HG02763 (cell line): ENCODE measurements around the gene DNM3.
"Not testable (repeated sequence)": the region's sequence is repeated elsewhere in the genome, so short reads cannot be mapped to it uniquely, and the experiment has no call there.

Experiments
- ATAC-seq: cut with Tn5 transposase; IDR thresholded peaks from one replicate; pipeline ENCODE4 v1.9.1; 2021; ENCODE audit warnings: mild to moderate bottlenecking, moderate library complexity; ENCODE audit not compliant: unreplicated experiment

DNM3 gene

DNA sequence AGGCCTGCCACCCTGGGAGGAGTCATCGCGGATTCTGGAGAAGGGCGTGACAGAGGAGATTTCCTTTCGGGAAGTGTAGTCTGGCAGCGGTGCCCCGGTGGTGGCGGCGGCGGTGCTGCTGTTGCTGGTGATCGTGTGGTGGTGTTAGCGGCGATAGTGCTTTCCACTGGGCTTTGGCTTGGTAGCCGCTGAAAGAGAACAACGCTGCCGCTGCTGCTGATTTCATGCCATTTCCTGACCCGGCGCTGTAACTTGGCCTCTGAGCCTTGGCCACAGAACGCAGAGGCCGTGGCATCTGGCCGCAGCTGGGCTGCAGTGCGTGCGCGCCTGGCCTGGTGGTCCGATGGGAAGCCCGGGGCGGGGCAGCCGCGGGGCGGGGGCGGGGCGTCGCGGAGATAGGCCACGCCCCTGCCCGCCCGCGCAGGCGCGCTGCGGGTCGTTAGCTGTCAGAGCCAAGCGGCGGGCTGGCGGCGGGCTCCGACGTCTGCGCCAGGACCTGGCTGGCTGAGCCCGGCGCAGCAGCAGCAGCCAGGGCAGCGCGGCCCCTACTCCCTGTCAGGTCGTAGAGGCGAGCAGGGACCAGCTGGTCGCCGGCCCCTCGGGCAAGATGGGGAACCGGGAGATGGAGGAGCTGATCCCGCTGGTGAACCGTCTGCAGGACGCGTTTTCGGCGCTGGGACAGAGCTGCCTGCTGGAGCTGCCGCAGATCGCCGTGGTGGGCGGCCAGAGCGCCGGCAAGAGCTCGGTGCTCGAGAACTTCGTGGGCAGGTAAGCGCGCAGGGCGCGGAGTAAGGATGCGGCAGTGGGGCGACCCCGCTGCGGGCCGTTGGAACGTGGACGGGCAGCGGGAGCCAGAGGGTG, at the start of gene DNM3:
Gene DNM3 (plus strand): TSS at position 449 of the 861 bp plus-strand sequence. CDS start 159 bp downstream, at position 608.
- ATAC-seq, result peak; percentile 81

DNA sequence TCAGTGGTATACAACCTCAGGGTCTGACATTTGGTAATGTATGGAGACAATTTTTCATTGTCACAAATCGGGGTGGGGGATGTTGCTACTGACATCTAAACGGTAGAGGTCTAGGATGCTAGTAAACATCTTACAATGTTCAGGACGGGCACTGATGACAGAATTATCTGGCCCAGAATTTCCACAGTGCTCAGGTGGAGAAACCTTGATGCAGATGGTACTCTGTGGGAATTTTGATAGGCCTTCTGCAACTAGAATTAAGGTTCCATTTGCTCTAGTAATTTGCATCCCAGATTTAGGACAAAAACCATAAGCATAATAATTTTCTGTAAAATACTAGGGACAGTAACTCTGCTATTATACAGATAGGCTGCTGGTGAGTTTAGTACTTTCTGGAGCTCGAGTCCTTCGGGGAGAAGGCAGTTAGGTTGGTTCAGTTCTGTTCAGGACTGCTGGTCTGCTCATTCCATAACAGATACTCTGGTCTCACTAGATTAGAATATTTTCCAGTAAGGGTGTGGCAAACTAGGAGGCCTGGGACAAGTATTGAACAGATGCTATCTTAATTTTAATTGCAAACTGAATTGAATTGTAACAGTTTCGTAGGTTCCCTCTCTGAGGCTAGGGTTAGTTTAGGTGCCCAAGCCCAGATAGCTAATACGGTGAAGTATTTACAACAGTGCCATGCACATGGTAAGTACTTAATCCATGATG, 48.5 kb upstream of the DNM3 start:
- ATAC-seq, result no peak

DNA sequence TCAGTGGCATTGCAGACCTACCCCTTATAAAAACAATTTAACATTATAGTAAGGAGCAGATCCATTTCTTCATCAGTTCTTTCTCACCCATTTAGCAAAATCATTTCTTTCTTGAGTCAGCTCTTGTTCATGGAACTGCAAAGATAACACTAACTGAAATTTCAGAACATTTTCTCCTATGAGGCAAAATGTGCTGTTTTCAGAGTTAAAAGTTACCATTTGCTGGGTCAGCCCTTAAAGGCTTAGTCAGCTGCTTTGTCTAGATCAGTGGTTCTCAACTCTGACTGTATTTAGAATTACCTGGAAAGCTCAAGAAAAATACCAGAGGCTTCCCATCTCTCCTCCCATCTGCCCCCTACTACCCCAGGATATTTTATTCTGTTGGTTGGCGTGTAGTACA, 47.7 kb upstream of the DNM3 start:
- ATAC-seq, result no peak

DNA sequence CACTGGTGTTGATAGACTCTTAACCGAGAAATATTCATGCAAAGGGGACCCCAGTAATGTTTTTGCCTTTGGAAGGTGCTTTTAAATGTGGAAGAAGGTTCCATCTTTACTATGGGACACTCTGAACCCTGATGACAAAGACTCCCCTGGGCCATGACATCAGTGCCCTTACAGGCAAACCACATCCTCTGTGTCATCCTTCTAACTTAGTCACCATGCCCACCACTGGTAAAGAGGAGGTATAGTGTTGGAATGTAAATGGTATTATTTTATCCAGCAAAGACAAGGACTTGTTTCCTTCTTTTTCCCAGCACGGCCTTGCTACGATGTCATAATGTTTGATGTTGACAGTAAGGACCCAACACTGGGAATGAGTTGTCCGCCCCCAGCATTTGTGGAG, 47.2 kb upstream of the DNM3 start:
- no peak for ATAC-seq

DNA sequence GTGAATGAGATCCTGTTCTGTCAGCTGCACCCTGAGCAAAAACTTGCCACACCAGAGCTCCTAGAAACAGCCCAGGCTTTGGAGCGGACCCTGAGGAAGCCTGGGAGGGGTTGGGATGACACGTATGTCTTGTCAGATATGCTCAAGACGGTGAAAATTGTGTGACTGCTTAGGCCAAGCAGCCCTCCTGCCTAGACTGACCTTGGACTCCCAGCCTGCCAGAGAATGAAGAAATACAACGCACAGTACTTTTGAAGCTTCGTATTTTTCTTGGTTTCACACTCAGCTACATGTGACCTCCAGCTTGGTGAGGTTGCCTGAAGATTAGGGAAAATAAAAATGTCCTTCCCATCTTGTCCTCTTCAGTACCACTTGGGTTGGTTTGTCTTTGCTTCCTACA, 44.7 kb upstream of the DNM3 start:
- ATAC-seq, result no peak

DNA sequence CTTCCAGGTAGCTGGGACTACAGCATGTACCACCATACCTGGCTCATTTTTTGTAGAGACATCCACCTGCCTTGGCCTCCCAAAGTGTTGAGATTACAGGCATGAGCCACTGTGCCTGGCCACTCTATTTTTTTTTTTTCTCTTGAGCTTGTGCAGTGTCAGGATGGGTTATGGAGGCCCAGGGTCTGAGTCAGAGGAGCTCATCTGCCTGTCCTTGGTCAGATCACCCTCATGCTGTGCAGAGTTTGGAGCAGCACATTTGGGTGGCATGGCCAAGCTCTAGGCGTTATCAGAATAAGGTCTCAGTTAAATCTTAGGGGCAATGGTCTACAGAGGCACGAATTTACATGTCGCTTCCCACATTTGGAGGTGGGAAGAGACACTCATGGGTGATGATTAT, 43.0 kb upstream of the DNM3 start:
- no peak for ATAC-seq

DNA sequence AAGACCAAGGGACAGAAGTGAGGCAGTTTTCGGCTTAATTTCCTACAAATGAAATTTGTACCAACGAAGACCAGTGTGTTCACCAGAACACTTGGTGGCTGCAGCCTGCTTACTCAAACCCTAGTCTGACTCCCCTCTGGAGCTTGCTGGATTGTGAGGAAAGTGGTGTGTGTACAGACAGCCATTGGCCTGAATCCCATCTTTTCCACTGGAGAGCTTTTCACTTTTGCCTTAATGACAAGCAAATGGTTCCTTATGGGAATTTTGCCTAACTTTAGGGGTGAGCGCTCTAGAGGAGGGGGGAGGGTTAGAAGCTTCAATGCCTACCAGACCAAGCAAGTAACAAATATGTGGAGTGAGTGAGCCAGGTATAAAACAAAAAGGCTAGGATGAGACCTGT, 42.5 kb upstream of the DNM3 start:
- ATAC-seq, result no peak

DNA sequence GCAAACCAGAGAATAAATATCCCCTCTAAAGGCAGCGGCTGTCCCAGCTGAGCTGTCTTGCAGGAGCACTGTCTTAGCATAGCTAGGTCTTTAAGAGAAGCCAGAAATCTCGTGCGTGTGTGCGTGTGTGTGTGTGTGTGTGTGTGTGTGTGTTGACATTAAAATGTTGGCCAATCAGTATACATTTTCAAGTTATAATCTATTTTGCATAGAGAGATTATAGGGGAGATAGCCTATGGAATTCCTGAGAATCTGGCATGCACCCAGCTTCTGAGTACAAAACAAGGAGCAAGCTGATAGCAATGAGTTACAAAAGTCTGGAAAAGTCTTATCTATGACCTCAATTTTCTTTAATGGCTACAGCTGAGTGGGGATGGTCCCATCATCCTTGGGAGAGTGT, 42.1 kb upstream of the DNM3 start:
- ATAC-seq, result no peak

DNA sequence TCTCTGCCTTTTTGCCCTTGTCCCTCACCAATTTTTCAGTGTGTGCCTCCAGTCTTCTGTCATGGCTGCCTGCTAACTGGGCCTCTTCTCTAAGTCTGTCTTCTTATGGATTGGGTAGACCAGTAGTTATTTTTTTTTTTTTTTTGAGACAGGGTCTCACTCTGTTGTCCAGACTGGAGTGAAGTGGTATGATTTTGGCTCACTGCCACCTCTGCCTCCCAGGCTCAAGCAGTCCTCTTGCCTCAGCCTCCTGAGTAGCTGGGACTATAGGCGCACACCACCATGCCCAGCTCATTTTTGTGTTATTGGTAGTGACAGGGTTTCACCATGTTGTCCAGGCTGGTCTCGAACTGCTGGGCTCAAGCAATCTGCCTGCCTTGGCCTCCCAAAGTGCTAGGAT, 41.6 kb upstream of the DNM3 start:
- ATAC-seq, result not testable (repeated sequence)

DNA sequence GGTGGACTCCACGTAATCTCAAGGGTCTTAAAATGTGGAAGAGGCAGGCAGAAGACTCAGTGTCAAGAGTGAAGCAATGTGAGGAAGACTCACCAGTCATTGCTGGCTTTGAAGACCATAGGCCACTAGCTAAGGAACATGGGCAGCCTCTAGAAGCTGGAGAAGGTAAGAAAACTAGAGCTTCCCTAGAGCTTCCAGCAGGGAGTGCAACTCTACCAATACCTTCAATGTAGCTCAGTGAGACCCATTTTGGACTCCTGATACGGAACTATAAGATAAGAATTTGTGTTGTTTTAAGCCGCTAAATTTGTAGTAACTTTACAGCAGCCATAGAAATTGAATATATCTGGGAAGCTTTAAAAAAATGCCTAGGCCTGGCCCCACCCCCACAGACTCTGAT, 41.0 kb upstream of the DNM3 start:
- no peak for ATAC-seq

DNA sequence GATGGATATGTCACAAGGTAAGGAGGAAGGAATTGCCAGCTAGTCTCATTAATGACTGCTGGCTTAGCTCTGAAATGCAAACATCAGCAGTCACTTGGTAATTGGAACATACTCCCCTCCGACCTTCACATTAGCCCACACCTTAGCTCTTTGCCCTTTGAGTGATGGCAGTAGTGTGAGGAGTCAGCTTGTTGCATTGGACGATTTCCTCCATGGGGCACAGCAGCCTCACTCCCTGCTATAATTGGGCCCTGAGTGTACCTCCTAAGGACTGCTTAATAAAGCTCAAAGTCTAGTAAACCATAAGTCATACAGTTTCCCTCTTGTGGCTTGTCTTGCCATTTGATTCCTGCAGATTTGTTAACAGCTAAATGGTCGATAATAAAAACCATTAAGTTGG, 40.4 kb upstream of the DNM3 start:
- no peak for ATAC-seq

DNA sequence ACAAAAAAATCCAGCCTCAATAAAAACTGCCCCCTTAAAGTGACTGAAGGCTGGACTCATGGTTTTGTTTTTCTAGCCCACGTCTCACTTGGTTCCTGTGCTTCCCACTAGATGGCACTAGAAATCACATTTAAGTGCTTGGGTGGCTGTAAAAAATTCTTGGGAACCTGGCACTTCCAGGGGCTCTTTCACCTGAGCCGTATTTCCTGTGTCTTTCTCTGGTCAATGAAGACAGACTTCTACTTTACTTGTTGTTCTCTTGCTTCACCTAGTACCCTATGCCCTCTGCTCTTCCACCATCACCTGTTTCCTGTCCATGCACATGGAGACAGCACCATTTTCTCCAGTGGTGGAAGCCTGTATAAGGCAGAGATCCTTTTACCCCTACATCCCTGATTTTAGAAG, 39.8 kb upstream of the DNM3 start:
- no peak for ATAC-seq

DNA sequence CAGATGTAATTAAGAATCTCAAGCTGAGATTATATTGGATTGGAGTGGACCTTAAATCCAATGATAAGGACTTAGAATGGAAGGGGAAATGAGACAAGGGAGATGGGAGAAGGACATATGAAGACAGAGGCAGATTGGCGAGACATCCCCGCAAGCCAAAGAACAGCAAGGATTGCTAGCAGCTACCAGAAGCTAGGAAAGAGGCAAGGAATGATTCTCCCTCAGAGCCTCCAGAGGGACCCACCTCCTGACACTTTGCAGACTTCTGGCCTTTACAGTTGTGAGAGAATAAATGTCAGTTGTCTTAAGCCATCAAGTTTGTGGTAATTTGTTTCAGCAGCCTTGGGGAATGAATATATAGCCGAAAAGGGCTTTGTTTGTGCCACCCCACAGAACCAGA, 39.1 kb upstream of the DNM3 start:
- no peak for ATAC-seq

DNA sequence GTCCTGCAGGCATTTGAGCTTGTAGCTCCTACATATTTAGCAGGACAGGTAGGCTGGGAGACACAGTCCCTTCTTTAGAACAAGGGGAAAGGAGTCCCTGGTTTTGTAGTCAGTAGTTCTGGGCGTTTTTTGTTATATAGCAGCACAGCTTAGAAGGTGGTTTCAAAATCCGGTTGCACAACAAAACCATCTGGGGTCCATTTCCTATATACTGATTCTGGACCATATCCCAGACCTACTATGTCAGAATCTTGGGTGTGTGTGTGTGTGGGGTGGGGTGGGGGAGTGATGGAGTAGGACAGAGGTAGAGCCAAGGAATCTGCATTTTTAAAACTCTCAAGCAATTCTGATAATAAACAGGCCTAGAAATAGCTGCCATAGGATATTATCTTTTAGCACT, 38.3 kb upstream of the DNM3 start:
- ATAC-seq, result no peak

DNA sequence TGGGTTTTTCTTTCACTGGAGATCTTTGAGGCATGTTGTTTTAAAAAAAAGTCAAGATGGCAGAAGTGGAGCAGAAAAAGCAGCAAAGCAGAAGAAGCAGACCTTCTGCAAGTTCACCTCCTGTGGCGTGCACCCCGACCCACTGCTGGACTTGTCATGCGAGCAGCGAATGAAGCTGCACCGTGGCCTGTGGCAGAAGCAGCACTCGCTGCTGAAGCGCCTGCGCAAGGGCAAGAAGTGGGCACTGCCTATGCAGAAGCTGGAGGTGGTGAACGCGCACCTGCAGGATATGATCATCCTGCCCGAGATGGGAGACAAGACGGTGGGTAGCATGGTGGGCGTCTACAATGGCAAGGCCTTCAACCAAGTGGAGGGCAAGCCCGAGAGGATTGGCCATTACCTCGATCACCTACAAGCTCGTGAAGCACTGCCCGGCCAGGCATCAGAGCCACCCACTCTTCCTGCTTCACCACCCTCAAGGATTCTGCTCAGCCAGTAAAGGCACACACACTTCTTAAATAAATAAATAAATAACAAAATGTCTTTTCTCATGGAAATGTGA, 37.8 kb upstream of the DNM3 start:
- no peak for ATAC-seq

DNA sequence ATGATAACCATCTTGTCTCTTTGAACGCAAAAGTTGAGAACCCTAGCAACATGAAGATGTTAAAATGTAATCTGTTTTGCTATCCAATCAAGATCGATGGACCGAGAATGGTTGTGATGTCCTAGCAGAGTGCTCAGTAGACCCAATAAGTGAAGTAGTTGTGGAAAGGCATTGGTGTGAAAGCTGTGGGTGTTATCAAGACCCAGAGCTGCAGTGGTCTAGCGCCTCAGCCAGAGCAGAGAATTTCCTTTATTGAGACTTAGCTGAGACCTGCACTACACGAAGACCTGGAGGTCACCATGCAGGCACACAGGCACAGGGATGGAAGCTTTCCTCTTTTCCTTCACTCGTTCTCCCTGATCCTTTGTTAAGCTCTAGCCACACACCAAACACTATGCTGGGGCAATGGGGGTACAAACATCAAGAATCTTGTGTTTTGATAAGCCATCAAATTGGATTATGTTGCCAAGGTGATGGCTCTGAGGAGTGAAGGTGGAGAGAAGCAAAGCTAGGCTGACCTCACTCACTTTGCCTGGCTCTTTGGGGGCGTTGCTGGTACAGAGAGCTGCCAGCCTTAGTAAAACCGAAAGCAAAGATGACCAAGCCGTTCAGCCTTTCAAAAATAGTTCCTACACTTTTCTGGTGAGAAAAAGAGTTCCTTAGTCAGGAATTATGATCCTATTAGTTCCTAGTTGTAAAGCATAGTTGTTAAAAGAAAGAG, 35.7 kb upstream of the DNM3 start:
- peak; percentile 79 for ATAC-seq

DNA sequence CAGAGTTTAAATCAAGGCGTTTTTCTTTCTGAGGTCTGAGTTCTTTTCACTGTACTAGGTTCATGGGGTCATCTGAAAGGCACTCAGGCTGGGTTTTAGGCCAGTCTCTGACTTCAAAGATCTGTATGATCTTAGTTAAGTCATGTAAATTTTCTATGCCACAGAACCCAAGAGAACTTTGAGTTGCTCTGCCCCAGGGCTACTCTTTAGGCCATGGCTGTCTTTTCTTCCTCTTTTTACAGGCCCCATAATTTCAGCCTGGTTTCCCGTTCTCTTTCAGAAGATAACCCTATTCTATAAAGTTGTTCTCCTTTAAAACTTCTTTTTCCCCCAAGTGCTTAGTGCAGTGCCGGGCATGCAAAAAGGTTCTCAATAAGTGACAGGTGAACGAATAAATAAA, 33.7 kb upstream of the DNM3 start:
- no peak for ATAC-seq

DNA sequence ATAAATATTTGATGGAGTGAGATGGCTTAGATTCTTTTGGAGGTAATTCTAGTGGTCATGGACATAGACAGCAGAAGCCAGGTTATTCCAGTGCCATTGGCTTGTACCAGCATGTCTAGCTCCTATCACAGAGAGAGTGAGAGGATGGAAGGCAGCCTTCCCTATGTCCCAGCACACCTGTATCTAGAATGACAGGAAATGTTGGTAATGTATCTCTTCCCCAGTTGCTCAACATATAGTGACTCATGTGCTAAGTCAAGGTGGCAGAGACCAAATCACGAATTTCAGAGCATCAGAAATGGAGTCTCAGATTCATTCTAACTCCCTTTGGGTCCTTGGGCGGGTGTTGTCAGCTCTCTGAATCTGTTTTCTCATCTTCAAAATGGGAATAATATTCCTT, 31.5 kb upstream of the DNM3 start:
- no peak for ATAC-seq

DNA sequence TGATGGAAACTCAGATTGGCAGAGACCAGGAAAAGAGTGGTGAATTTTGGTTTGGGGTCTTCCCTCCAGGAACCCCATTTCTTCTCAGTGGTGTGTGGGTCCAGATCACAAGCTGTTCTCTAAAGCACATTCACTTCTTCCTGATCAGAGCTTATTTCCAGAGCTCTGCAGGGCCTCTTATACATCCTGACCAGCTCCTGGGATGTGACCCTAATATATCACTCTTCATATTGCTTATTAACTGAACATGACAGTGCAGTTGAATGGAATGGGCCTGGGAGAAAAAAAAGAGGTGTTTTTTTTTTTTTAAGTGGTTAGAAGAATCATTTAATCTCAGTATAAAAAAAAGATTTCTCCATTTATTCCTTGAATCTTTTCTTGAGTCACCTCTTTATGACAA, 29.6 kb upstream of the DNM3 start:
- no peak for ATAC-seq

DNA sequence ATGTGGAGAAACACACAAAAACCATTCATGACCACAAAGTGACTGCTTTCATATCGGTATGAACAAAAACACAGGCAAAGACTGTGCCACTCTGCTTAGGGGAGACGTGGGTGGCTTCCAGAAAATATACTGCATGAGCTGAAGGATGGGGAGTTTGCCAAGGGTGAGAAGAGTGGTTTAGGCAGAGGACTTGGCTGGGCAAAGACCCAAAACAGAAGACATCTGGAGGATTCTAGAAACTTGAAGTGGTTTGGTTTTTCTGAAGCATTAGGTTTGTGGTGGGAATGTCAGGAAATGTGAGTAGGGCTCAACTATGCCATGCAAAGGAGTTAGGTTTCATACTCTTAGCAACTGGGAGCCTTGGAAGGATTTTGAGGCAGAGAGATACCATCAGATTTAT, 26.6 kb upstream of the DNM3 start:
- ATAC-seq, result no peak

DNA sequence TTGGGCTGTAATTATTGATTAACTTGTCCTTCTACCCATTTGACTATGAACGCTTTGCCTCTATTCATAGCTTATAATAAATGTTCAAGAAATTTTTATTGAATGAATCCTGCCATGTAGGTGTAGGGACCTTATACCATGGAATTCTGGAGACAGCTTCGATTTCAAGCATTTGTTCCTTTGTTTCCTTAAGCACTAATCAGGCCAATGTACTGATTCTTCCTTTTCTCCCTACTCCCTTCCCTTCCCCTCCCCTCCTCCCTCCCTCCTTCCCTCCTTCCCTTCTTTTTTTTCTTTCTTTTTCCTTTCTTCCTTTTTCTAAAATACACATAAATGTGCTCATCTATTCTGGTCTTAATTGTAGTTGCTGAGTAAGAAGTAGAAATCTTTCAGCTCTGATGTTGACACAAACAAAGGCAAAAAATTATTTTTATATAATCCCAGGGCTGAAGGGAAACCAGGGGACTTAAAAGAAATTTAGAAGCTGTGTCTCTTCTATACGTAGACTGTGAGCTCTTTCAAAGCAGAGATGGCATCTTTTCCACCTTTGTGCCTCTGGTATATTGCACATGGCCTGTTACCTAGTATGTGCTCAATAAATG, 24.9 kb upstream of the DNM3 start:
- ATAC-seq, result no peak
